ENCODE results near the gene DYNLT2.

DYNLT2 gene

GRCh38 chr6:169701954-169702839 is 49.2 kb downstream of the DYNLT2 start, which contains the start of the genes C6orf120 and WDR27:
TSS of gene C6orf120 (plus strand) at chr6:169702126. CDS start at chr6:169702460, 334 bp downstream.
TSS of gene WDR27 (minus strand) at chr6:169702029. CDS start at chr6:169689005, 13,024 bp downstream.
- TF ChIP-seq CTCF (IDR thresholded peaks at IDR 0.05): no peak

DNA sequence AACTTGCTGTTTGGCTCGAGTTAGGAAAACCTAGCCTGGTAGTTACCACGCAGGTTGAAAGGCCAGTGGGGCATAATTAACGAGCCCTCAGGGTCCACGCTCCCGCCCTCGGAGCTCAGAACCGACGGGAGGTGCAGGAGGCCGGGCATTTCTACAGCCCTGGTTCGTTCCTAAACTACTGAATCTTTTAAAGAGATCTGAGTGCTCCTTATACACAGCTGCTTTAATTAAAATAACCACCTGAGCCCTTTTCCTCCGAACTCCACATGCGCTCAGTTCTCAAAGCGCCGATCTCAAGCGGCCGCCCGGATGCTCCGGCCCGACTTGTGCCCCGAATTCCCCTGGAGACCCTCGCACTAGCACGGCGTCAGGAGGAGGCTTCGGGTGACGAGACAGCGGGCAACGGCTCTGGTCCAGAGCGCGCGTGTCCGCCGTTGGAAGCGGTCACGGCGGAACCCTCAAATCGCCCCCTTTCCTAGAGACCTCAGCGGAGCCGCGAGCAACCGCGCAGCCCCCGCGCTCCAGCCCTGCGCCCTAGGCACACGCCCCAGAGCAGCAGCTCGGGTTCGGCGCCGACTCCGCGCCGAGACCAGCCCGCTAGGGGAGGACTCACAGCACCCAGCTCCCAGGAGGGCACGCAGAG is 49.9 kb downstream of the DYNLT2 start:
- no peak for TF ChIP-seq CTCF (IDR thresholded peaks at IDR 0.05)

- no peak for TF ChIP-seq CTCF (IDR thresholded peaks at IDR 0.05)
Measured at GRCh38 chr6:169700296-169700695, 51.1 kb downstream of the DYNLT2 start.

GRCh38 chr6:169697115-169697514 is 54.3 kb downstream of the DYNLT2 start:
- peak; percentile 26; the same call in 1 of the 2 replicates for TF ChIP-seq CTCF (IDR thresholded peaks at IDR 0.05)

- no peak for TF ChIP-seq CTCF (IDR thresholded peaks at IDR 0.05)
Measured at GRCh38 chr6:169695131-169695530, 56.2 kb downstream of the DYNLT2 start.

DNA sequence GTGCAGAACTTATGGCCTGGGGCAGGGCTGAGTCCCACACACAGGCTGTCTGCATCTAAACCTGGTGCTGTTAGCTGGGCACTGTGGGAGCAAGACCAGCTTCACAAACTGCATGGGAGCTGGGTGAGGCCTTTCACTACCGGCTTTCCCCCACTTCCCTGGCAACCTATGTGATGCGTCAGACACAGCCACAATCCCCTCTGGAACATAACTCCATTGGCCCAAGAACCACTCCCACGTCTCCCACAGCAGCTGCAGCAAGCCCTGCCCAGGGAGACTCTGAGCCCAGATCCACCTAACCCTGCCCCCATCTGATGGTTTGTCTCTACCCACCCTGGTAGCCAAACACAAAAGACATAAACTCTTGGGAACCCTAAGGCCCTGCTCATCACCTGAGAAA is 58.9 kb downstream of the DYNLT2 start:
- TF ChIP-seq CTCF (IDR thresholded peaks at IDR 0.05): no peak

GRCh38 chr6:169691260-169691659 is 60.1 kb downstream of the DYNLT2 start:
- TF ChIP-seq CTCF (IDR thresholded peaks at IDR 0.05): no peak
